IMR-90 (cell line): ENCODE measurements around the gene IL2RA. TPM values are rescaled to one million over a fixed set of nuclear protein-coding genes. Genes with fewer than 3 reads are reported as not detected.
A peak's percentile ranks its signal among the peaks of the same experiment; 100 is the strongest.

Experiments used
- ATAC-seq: fragments of 200-7000 bp; cut with Tn5 transposase; 2 replicates; pipeline ENCODE4 v1.9.1; 2020; ENCODE audit warnings: low read depth, mild to moderate bottlenecking, moderate library complexity
- BruUV-seq: library from RNA; stranded (reverse); fragments of 400-500 nt; replicated peaks from 2 replicates; lab custom pipeline; 2021; lab: Mats Ljungman, UMichigan
- CTCF ChIA-PET: fragments of 300-600 bp; formaldehyde crosslinking; extraction: SDS; loops from one replicate; lab custom pipeline; 2021; ENCODE audit warnings: antibody characterized with exemption; lab: Yijun Ruan, JAX
- POLR2A ChIA-PET: fragments of 300-600 bp; sonication (Branson Sonifier 250); formaldehyde crosslinking; loops from one replicate; lab custom pipeline; 2022; ENCODE audit warnings: antibody characterized with exemption; ENCODE audit not compliant: unreplicated experiment; lab: Charles Lee
- DNase-seq: peaks from one replicate; pipeline ENCODE4 v3.0.0; 2013
- H2AFZ ChIP-seq: replicated peaks from 2 replicates; pipeline ENCODE3; 2013; ENCODE audit warnings: low read length, mild to moderate bottlenecking; ENCODE audit not compliant: poor library complexity
- H2AK5ac ChIP-seq: 2 replicates; pipeline ENCODE4 v1.6.1; 2013; ENCODE audit warnings: low read depth, low read length, inconsistent platforms
- H2AK9ac ChIP-seq: replicated peaks from 2 replicates; pipeline ENCODE3; 2013; ENCODE audit warnings: mild to moderate bottlenecking, low read depth, low read length, moderate library complexity; ENCODE audit not compliant: poor library complexity
- H2BK120ac ChIP-seq: 2 replicates; pipeline ENCODE4 v1.6.1; 2013; ENCODE audit warnings: low read depth, low read length, inconsistent platforms
- H2BK15ac ChIP-seq: 3 replicates; pipeline ENCODE4 v1.6.1; 2013; ENCODE audit warnings: low read depth, low read length, inconsistent platforms
- H2BK20ac ChIP-seq: 2 replicates; pipeline ENCODE4 v1.6.1; 2013; ENCODE audit warnings: low read depth, mild to moderate bottlenecking, inconsistent platforms, low read length, moderate library complexity
- H2BK5ac ChIP-seq: 2 replicates; pipeline ENCODE4 v1.6.1; 2013; ENCODE audit warnings: mild to moderate bottlenecking, low read depth, low read length, inconsistent platforms; ENCODE audit not compliant: poor library complexity, severe bottlenecking
- H3K14ac ChIP-seq: replicated peaks from 2 replicates; pipeline ENCODE4 v1.6.1; 2013; ENCODE audit warnings: low read depth, low read length, inconsistent platforms
- H3K18ac ChIP-seq: 2 replicates; pipeline ENCODE4 v1.6.1; 2013; ENCODE audit warnings: low read depth, low read length, control low read depth
- H3K23ac ChIP-seq: 2 replicates; pipeline ENCODE4 v1.6.1; 2013; ENCODE audit warnings: low read depth, low read length, inconsistent platforms
- H3K27ac ChIP-seq: 2 replicates; pipeline ENCODE4 v1.5.1; 2013; ENCODE audit warnings: mild to moderate bottlenecking, control low read depth, low read length; ENCODE audit not compliant: insufficient read depth
- H3K27me3 ChIP-seq: 2 replicates; pipeline ENCODE4 v1.6.1; 2013; ENCODE audit warnings: low read length; ENCODE audit not compliant: control insufficient read depth, insufficient read depth
- H3K36me3 ChIP-seq: 2 replicates; pipeline ENCODE4 v1.6.1; 2013; ENCODE audit warnings: low read length, mixed read lengths; ENCODE audit not compliant: control insufficient read depth, insufficient read depth
- H3K4ac ChIP-seq: 2 replicates; pipeline ENCODE4 v1.6.1; 2013; ENCODE audit warnings: low read depth, low read length, inconsistent platforms
- H3K4me1 ChIP-seq: 2 replicates; pipeline ENCODE4 v1.6.1; 2013; ENCODE audit warnings: low read length, mixed read lengths; ENCODE audit not compliant: control insufficient read depth, insufficient read depth
- H3K4me2 ChIP-seq: 2 replicates; pipeline ENCODE4 v1.6.1; 2013; ENCODE audit warnings: low read depth, mild to moderate bottlenecking, control low read depth, low read length, moderate library complexity
- H3K4me3 ChIP-seq: 2 replicates; pipeline ENCODE4 v1.5.1; 2013; ENCODE audit warnings: low read depth, mild to moderate bottlenecking, control low read depth, low read length, moderate library complexity; ENCODE audit not compliant: insufficient read depth
- H3K56ac ChIP-seq: 2 replicates; pipeline ENCODE4 v1.6.1; 2013; ENCODE audit warnings: low read length, inconsistent platforms; ENCODE audit not compliant: insufficient read depth; ENCODE audit errors: extremely low read depth
- H3K79me1 ChIP-seq, 2 experiments: 2 replicates each; pipeline ENCODE4 v1.6.1; 2013; ENCODE audit warnings: low read length in 2 of 2, inconsistent platforms in 1 of 2, low read depth in 1 of 2
- H3K9ac ChIP-seq: 2 replicates; pipeline ENCODE4 v1.6.1; 2013; ENCODE audit warnings: low read depth, low read length, control low read depth
- H3K9me1 ChIP-seq: 2 replicates; pipeline ENCODE4 v1.6.1; 2013; ENCODE audit warnings: low read length, inconsistent platforms; ENCODE audit not compliant: insufficient read depth
- H3K9me3 ChIP-seq: 2 replicates; pipeline ENCODE4 v1.6.1; 2013; ENCODE audit warnings: low read length; ENCODE audit not compliant: control insufficient read depth, insufficient read depth
- H4K20me1 ChIP-seq: 2 replicates; pipeline ENCODE4 v1.6.1; 2013; ENCODE audit warnings: low read length, inconsistent platforms; ENCODE audit not compliant: insufficient read depth
- H4K5ac ChIP-seq: 2 replicates; pipeline ENCODE4 v1.6.1; 2013; ENCODE audit warnings: mild to moderate bottlenecking, low read depth, low read length, control low read depth
- H4K8ac ChIP-seq, 2 experiments: 2 replicates each; pipeline ENCODE4 v1.6.1; 2013; ENCODE audit warnings: low read depth in 2 of 2, low read length in 2 of 2, control low read depth in 1 of 2, inconsistent platforms in 1 of 2
- H4K91ac ChIP-seq: 2 replicates; pipeline ENCODE4 v1.6.1; 2013; ENCODE audit warnings: low read depth, low read length, inconsistent platforms; ENCODE audit not compliant: insufficient read depth
- MXI1 ChIP-seq: IDR thresholded peaks from 2 replicates; pipeline ENCODE4 v1.6.1; 2012; ENCODE audit warnings: low read depth, mild to moderate bottlenecking, low read length, moderate library complexity, borderline replicate concordance
- SMC3 ChIP-seq: fragments of 150-350 bp; IDR thresholded peaks from 2 replicates; pipeline ENCODE4 v1.6.1; 2016; ENCODE audit warnings: low read depth, mild to moderate bottlenecking, antibody characterized with exemption, low read length, moderate library complexity
- WGBS, 2 experiments: methylation state at CpG; one replicate each; pipeline versions ENCODE4 v1.1.5 to v1.1.7; 2013; ENCODE audit warnings: missing lambda C conversion rate in 2 of 2; ENCODE audit not compliant: insufficient read length in 1 of 2; ENCODE audit errors: extremely low coverage in 2 of 2; 5-methylcytosine and 5-hydroxymethylcytosine counted together
- dilution Hi-C: fragments of 300-500 bp; cut with HindIII; formaldehyde crosslinking; loops from one replicate; pipeline ENCODE4 v1.14.3; 2018; ENCODE audit warnings: low sequenced_read_pairs; ENCODE audit not compliant: unreplicated experiment
- in situ Hi-C: fragments of 300-500 bp; cut with MboI; formaldehyde crosslinking; loops from 3 replicates; pipeline ENCODE4 v1.14.3; 2019; ENCODE audit warnings: low sequenced_read_pairs, inconsistent platforms, mixed read lengths
- intact Hi-C: fragments of 100-400 bp; cut with micrococcal nuclease; formaldehyde crosslinking; loops from 2 replicates; pipeline ENCODE4 v1.10.0; 2022
- polyA plus RNA-seq, 3 experiments: library from polyadenylated mRNA; depleted of rRNA; stranded (reverse); fragments of >200 nt; gene quantifications; 2 replicates each; pipeline ENCODE4 v1.2.3, GENCODE V29; 2012; ENCODE audit warnings: low replicate concordance in 1 of 3
- total RNA-seq: library from RNA; depleted of rRNA; stranded (reverse); fragments of >200 nt; gene quantifications from 2 replicates; pipeline ENCODE4 v1.2.3, GENCODE V29; 2012
- TF ChIP-seq, protein P1 (sequence below): fragments of 150-350 bp; IDR thresholded peaks from 2 replicates; pipeline ENCODE4 v1.6.1; 2016; ENCODE audit warnings: low read depth, mild to moderate bottlenecking, low read length, moderate library complexity, borderline replicate concordance

IL2RA gene
- total and polyA plus RNA-seq, 2 of the 4 experiments (the other 2 are of a cell fraction), result not detected

DNA sequence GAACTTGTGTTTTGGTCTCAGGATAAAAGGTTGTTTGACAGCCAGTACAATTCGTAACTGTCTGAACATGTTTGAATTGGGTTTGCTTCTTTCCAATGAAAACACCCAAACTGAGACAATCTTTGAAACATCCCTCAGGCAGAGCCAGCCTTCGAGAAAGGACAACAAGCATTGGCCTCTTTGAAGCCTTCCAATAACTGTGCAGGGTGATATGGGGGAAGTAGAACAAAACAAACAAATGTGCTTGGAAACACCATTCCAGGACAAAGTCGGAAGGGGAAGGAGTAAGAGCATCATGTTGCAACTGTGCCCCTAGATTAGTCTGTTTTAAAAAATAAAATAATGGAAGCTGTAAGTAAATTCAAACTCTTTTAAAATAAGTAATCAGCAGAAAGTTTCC is 39.5 kb downstream of the IL2RA start:
- Histone ChIP-seq H4K91ac (no peak overlapping the region), H3K56ac (no peak overlapping the region), H3K4me2 (no peak overlapping the region), H4K8ac (no peak overlapping the region), H3K36me3 (no peaks in the 10 kb centered on the region), H3K14ac (no peak overlapping the region), H3K9me1 (no peaks in the 10 kb centered on the region; the same call in 1 of the 2 replicates), H4K20me1 (no peaks in the 10 kb centered on the region), H3K79me1 (no peaks in the 10 kb centered on the region), H2AFZ (no peak overlapping the region), H2BK5ac (no peak overlapping the region), H2AK5ac (no peak overlapping the region), H2AK9ac (no peak overlapping the region), H2BK20ac (no peak overlapping the region), H3K27me3 (peaks cover 21% of the 10 kb centered on the region), H2BK15ac (no peak overlapping the region), H3K9me3 (no peaks in the 10 kb centered on the region), H3K4me1 (peaks cover 2% of the 10 kb centered on the region; the same call in 1 of the 2 replicates), H4K5ac (no peak overlapping the region), H3K4me3 (no peak overlapping the region), H3K27ac (no peak overlapping the region), H3K9ac (no peak overlapping the region), H3K4ac (no peak overlapping the region), H3K23ac (no peak overlapping the region), H3K18ac (no peak overlapping the region), H2BK120ac (no peak overlapping the region)
- intact Hi-C loops, result no loop called here
- in situ Hi-C loops, result no loop called here
- DNase-seq (no peak), ATAC-seq (peak; percentile 32; the same call in 1 of the 2 replicates)
- WGBS, 2 experiments, result no CpG with 5 or more reads among the region's 3 CpGs
- no TSS peak for BruUV-seq
- no peak for TF ChIP-seq SMC3
- TF ChIP-seq, protein P1, sequence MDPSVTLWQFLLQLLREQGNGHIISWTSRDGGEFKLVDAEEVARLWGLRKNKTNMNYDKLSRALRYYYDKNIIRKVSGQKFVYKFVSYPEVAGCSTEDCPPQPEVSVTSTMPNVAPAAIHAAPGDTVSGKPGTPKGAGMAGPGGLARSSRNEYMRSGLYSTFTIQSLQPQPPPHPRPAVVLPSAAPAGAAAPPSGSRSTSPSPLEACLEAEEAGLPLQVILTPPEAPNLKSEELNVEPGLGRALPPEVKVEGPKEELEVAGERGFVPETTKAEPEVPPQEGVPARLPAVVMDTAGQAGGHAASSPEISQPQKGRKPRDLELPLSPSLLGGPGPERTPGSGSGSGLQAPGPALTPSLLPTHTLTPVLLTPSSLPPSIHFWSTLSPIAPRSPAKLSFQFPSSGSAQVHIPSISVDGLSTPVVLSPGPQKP, result no peak
- no peak for TF ChIP-seq MXI1
- dilution Hi-C loops, result no loop called here
- ChIA-PET CTCF (no interaction called here), POLR2A (no interaction called here)
